GM12878 (cell line): ENCODE results near the gene RNF41. TPM values are rescaled to one million over a fixed set of nuclear protein-coding genes. Genes with fewer than 3 reads are reported as not detected.

Source experiments
- ATAC-seq: fragments of 200-7000 bp; cut with Tn5 transposase; 3 replicates; pipeline ENCODE4 v1.9.1; 2020; ENCODE audit warnings: mild to moderate bottlenecking, moderate library complexity
- BruUV-seq: library from RNA; stranded (reverse); fragments of 400-500 nt; replicated peaks from 2 replicates; lab custom pipeline; 2021; lab: Mats Ljungman, UMichigan
- CTCF ChIA-PET: fragments of 300-600 bp; sonication (Branson Sonifier 250); formaldehyde crosslinking; extraction: SDS; loops from one replicate; lab custom pipeline; 2021; ENCODE audit warnings: inconsistent platforms; lab: Yijun Ruan, JAX
- POLR2A ChIA-PET: fragments of 350-600 bp; formaldehyde crosslinking; extraction: SDS; loops from one replicate; lab custom pipeline; 2021; ENCODE audit warnings: inconsistent platforms; lab: Charles Lee
- RAD21 ChIA-PET: fragments of 300-600 bp; sonication (Branson Sonifier 250); formaldehyde crosslinking; loops from one replicate; lab custom pipeline; 2023; ENCODE audit warnings: antibody characterized with exemption; ENCODE audit not compliant: unreplicated experiment; lab: Charles Lee
- SMC1A ChIA-PET: fragments of 300-600 bp; sonication (Branson Sonifier 250); formaldehyde crosslinking; loops from one replicate; lab custom pipeline; 2023; ENCODE audit not compliant: unreplicated experiment, uncharacterized antibody; lab: Charles Lee
- DNase-seq: peaks from one replicate; pipeline ENCODE4 v3.0.0-alpha.2; 2011; ENCODE audit warnings: low read depth, low spot score
- FAIRE-seq: peaks from 3 replicates; lab custom pipeline; 2011; peaks lifted over from hg19 to GRCh38; lab: Jason Lieb, UNC
- H2AFZ ChIP-seq: 2 replicates; pipeline ENCODE4 v1.6.0; 2011; ENCODE audit warnings: low read depth, low read length, control low read depth; ENCODE audit not compliant: control insufficient read depth
- H3K27ac ChIP-seq: 2 replicates; pipeline ENCODE4 v1.5.1; 2011; ENCODE audit warnings: control low read depth; ENCODE audit not compliant: control insufficient read depth, insufficient read depth
- H3K27me3 ChIP-seq, 2 experiments: replicated peaks in 1 of 2; 2 replicates each; pipeline versions ENCODE4 v1.6.0 to v1.6.1; 2011; ENCODE audit warnings: low read length in 1 of 2; ENCODE audit not compliant: control insufficient read depth in 2 of 2, insufficient read depth in 2 of 2
- H3K36me3 ChIP-seq, 2 experiments: 2 replicates each; pipeline ENCODE4 v1.5.1; 2011; ENCODE audit warnings: low read length in 1 of 2; ENCODE audit not compliant: control insufficient read depth in 2 of 2, insufficient read depth in 2 of 2
- H3K4me1 ChIP-seq: 2 replicates; pipeline ENCODE4 v1.6.1; 2011; ENCODE audit warnings: mild to moderate bottlenecking, low read length, moderate library complexity, mixed read lengths; ENCODE audit not compliant: control insufficient read depth, insufficient read depth
- H3K4me2 ChIP-seq: 2 replicates; pipeline ENCODE4 v1.6.0; 2011; ENCODE audit warnings: control low read depth; ENCODE audit not compliant: control insufficient read depth, insufficient read depth
- H3K4me3 ChIP-seq: fragments of 200-600 bp; sonication (generic); 2 replicates; pipeline ENCODE4 v1.5.1; 2016
- H3K79me2 ChIP-seq: 2 replicates; pipeline ENCODE4 v1.6.0; 2011; ENCODE audit warnings: low read length; ENCODE audit not compliant: control insufficient read depth, insufficient read depth
- H3K9ac ChIP-seq: 2 replicates; pipeline ENCODE4 v1.8.0; 2011; ENCODE audit warnings: low read length, control low read depth, mixed read lengths; ENCODE audit not compliant: control insufficient read depth, insufficient read depth
- H3K9me3 ChIP-seq: replicated peaks from 3 replicates; pipeline ENCODE4 v1.5.1; 2011; ENCODE audit warnings: mild to moderate bottlenecking, low read length; ENCODE audit not compliant: control insufficient read depth, insufficient read depth
- H4K20me1 ChIP-seq: 2 replicates; pipeline ENCODE4 v1.6.0; 2011; ENCODE audit not compliant: control insufficient read depth, insufficient read depth
- EP300 ChIP-seq, 2 experiments: fragments of 150-350 bp in 1 of 2; IDR thresholded peaks; 2 replicates each; pipeline ENCODE4 v1.6.1; 2011 to 2012; ENCODE audit warnings: low read depth in 2 of 2, low read length in 2 of 2, borderline replicate concordance in 1 of 2, improper control_type of control experiment in 1 of 2, inconsistent platforms in 1 of 2; ENCODE audit not compliant: control insufficient read depth in 1 of 2
- HDAC2 ChIP-seq: fragments of 200-600 bp; sonication (generic); IDR thresholded peaks from 2 replicates; pipeline ENCODE4 v1.6.1; 2017
- NR2F1 ChIP-seq: fragments of 450-650 bp; conservative IDR thresholded peaks from 2 replicates; pipeline ENCODE4 v1.6.1; 2017; ENCODE audit warnings: mild to moderate bottlenecking
- SPI1 ChIP-seq: IDR thresholded peaks from 2 replicates; pipeline ENCODE4 v1.6.1; 2011; ENCODE audit warnings: low read depth, mild to moderate bottlenecking, low read length, moderate library complexity, borderline replicate concordance; ENCODE audit not compliant: insufficient read depth
- TBL1XR1 ChIP-seq: IDR thresholded peaks from 2 replicates; pipeline ENCODE4 v1.6.1; 2012; ENCODE audit warnings: low read depth, low read length, improper control_type of control experiment
- WGBS: methylation state at CpG from one replicate; pipeline ENCODE4 v1.1.6; 2016; ENCODE audit warnings: low lambda C conversion rate; ENCODE audit not compliant: insufficient replicate concordance, insufficient coverage; ENCODE audit errors: missing lambda C conversion rate; 5-methylcytosine and 5-hydroxymethylcytosine counted together
- in situ Hi-C: fragments of 300-500 bp; cut with MboI; formaldehyde crosslinking; loops from 9 replicates; pipeline ENCODE4 v1.14.3; 2018; ENCODE audit warnings: mixed read lengths
- intact Hi-C: fragments of 100-400 bp; cut with micrococcal nuclease; formaldehyde crosslinking; loops from one replicate; pipeline ENCODE4 v1.14.2; 2022; ENCODE audit not compliant: unreplicated experiment
- polyA plus RNA-seq, 11 experiments: library from polyadenylated mRNA; depleted of rRNA in 4 of 11; unstranded in 6 of 11; stranded (reverse) in 5 of 11; fragments of >200 nt; fragmentation: Nextera tagmentation in 4 of 11; fragmentation: Illumina TruSeq in 1 of 11; extraction: Ambion mirVana in 4 of 11; extraction: Trizol in 1 of 11; gene quantifications; 1 replicate in 1 of 11; 2 replicates in 10 of 11; pipeline versions ENCODE4 v1.2.1 to v1.2.3, GENCODE V29; 2011 to 2016; ENCODE audit warnings: inconsistent platforms in 2 of 11, missing spikeins in 2 of 11, low read depth in 1 of 11
- total RNA-seq, 4 experiments: library from RNA; depleted of rRNA in 3 of 4; stranded (reverse); fragments of >200 nt in 3 of 4; fragmentation: Illumina TruSeq in 1 of 4; extraction: Trizol in 1 of 4; gene quantifications; 2 replicates each; pipeline versions ENCODE4 v1.2.1 to v1.2.3, GENCODE V29; 2013 to 2021
- TF ChIP-seq, protein P1 (sequence below), 3 experiments: IDR thresholded peaks in 2 of 3; conservative IDR thresholded peaks in 1 of 3; 2 replicates each; pipeline ENCODE4 v1.5.1; 2011; ENCODE audit warnings: low read depth in 3 of 3, low read length in 3 of 3, mild to moderate bottlenecking in 3 of 3, control low read depth in 2 of 3, moderate library complexity in 2 of 3, inconsistent platforms in 1 of 3, mixed read lengths in 1 of 3; ENCODE audit not compliant: control insufficient read depth in 2 of 3, insufficient read depth in 1 of 3; ENCODE audit errors: extremely low read depth in 1 of 3
- TF ChIP-seq, protein P2 (sequence below): fragments of 450-650 bp; IDR thresholded peaks from 2 replicates; pipeline ENCODE4 v1.6.1; 2017; ENCODE audit warnings: mild to moderate bottlenecking
- TF ChIP-seq, protein P3 (sequence below): fragments of 450-650 bp; IDR thresholded peaks from 2 replicates; pipeline ENCODE4 v1.6.1; 2017; ENCODE audit warnings: mild to moderate bottlenecking, moderate library complexity

Gene RNF41
- total and polyA plus RNA-seq, 10 of the 15 experiments (the other 5 are each of a cell fraction or from before 2014, with no cell fraction given): 11.1 to 47.8 (median 30.6) TPM

DNA sequence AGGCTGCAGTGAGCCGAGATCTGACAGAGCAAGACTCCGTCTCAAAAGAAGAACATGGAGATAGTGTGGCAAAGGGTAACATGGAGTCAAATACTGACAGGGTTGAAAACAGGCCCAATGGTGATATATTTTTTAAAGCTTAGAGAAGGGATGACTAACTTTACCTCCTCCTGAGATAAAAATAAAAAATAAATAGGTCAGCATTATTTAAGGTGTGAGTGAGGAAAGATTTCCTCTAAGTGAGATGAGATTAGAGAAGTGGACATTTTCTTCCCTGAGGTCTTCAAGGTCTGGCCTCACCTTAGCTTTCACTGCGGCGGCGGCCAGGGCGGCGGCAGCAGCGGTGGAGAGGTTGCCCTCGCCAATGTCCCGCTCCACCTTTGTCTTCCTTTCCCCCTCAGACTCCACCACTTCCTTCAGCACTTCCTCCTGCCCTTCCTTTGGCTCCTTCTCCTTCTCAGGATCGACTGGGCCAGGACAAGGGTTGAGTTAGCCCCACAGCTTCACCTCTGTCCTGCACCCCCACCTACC is 52.4 kb downstream of the RNF41 start:
- DNase-seq: no peak
- no peaks in the 10 kb centered on the region for H3K79me2 ChIP-seq
- CTCF ChIA-PET: no interaction called here
- in situ Hi-C loops: no loop called here
- no peak for ATAC-seq
- no peaks in the 10 kb centered on the region for H3K4me1 ChIP-seq
- H3K27me3 ChIP-seq: no peaks in the 10 kb centered on the region
- no peaks in the 10 kb centered on the region for H4K20me1 ChIP-seq
- no peak overlapping the region for H3K4me2 ChIP-seq
- H2AFZ ChIP-seq: no peak overlapping the region
- H3K4me3 ChIP-seq: no peak overlapping the region
- H3K9me3 ChIP-seq: no peaks in the 10 kb centered on the region
- no peak overlapping the region for H3K27ac ChIP-seq
- RAD21 ChIA-PET: no interaction called here
- no TSS peak for BruUV-seq
- POLR2A ChIA-PET: no interaction called here
- WGBS: 98% methylated on average over 11 of the region's 11 CpGs
- peaks cover 24 to 28% of the 10 kb centered on the region in 2 experiments for H3K36me3 ChIP-seq
- no peak for FAIRE-seq
- TF ChIP-seq, protein P1, sequence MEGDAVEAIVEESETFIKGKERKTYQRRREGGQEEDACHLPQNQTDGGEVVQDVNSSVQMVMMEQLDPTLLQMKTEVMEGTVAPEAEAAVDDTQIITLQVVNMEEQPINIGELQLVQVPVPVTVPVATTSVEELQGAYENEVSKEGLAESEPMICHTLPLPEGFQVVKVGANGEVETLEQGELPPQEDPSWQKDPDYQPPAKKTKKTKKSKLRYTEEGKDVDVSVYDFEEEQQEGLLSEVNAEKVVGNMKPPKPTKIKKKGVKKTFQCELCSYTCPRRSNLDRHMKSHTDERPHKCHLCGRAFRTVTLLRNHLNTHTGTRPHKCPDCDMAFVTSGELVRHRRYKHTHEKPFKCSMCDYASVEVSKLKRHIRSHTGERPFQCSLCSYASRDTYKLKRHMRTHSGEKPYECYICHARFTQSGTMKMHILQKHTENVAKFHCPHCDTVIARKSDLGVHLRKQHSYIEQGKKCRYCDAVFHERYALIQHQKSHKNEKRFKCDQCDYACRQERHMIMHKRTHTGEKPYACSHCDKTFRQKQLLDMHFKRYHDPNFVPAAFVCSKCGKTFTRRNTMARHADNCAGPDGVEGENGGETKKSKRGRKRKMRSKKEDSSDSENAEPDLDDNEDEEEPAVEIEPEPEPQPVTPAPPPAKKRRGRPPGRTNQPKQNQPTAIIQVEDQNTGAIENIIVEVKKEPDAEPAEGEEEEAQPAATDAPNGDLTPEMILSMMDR (IDR thresholded peaks at IDR 0.05 in 2 of 3, conservative IDR thresholded peaks at IDR 0.05 in 1 of 3; ENCODE audit: control insufficient read depth in 2 of 3, extremely low read depth in 1 of 3, insufficient read depth in 1 of 3, low read depth in 3 of 3, low read length in 3 of 3): no peak
- TF ChIP-seq SPI1 (no peak), TBL1XR1 (no peak), NR2F1 (no peak), EP300 (IDR thresholded peaks at IDR 0.05; ENCODE audit: borderline replicate concordance in 1 of 2, control insufficient read depth in 1 of 2, low read depth in 2 of 2, low read length in 2 of 2) (no peak), HDAC2 (no peak)
- TF ChIP-seq, protein P2, sequence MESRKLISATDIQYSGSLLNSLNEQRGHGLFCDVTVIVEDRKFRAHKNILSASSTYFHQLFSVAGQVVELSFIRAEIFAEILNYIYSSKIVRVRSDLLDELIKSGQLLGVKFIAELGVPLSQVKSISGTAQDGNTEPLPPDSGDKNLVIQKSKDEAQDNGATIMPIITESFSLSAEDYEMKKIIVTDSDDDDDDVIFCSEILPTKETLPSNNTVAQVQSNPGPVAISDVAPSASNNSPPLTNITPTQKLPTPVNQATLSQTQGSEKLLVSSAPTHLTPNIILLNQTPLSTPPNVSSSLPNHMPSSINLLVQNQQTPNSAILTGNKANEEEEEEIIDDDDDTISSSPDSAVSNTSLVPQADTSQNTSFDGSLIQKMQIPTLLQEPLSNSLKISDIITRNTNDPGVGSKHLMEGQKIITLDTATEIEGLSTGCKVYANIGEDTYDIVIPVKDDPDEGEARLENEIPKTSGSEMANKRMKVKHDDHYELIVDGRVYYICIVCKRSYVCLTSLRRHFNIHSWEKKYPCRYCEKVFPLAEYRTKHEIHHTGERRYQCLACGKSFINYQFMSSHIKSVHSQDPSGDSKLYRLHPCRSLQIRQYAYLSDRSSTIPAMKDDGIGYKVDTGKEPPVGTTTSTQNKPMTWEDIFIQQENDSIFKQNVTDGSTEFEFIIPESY: no peak
- TF ChIP-seq, protein P3, sequence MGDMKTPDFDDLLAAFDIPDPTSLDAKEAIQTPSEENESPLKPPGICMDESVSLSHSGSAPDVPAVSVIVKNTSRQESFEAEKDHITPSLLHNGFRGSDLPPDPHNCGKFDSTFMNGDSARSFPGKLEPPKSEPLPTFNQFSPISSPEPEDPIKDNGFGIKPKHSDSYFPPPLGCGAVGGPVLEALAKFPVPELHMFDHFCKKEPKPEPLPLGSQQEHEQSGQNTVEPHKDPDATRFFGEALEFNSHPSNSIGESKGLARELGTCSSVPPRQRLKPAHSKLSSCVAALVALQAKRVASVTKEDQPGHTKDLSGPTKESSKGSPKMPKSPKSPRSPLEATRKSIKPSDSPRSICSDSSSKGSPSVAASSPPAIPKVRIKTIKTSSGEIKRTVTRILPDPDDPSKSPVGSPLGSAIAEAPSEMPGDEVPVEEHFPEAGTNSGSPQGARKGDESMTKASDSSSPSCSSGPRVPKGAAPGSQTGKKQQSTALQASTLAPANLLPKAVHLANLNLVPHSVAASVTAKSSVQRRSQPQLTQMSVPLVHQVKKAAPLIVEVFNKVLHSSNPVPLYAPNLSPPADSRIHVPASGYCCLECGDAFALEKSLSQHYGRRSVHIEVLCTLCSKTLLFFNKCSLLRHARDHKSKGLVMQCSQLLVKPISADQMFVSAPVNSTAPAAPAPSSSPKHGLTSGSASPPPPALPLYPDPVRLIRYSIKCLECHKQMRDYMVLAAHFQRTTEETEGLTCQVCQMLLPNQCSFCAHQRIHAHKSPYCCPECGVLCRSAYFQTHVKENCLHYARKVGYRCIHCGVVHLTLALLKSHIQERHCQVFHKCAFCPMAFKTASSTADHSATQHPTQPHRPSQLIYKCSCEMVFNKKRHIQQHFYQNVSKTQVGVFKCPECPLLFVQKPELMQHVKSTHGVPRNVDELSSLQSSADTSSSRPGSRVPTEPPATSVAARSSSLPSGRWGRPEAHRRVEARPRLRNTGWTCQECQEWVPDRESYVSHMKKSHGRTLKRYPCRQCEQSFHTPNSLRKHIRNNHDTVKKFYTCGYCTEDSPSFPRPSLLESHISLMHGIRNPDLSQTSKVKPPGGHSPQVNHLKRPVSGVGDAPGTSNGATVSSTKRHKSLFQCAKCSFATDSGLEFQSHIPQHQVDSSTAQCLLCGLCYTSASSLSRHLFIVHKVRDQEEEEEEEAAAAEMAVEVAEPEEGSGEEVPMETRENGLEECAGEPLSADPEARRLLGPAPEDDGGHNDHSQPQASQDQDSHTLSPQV: no peak
- TF ChIP-seq, all 136 proteins: peak for 0
- SMC1A ChIA-PET: no interaction called here
- intact Hi-C loops: no loop called here
- H3K9ac ChIP-seq: no peak overlapping the region
